ENCODE measurements around the gene ZFP3. TPM values are rescaled to one million over a fixed set of nuclear protein-coding genes. Genes with fewer than 3 reads are reported as not detected.

Gene ZFP3
- polyA plus RNA-seq, 1 of the 3 experiments (the other 2 are of a cell fraction) = 1.5 TPM

DNA sequence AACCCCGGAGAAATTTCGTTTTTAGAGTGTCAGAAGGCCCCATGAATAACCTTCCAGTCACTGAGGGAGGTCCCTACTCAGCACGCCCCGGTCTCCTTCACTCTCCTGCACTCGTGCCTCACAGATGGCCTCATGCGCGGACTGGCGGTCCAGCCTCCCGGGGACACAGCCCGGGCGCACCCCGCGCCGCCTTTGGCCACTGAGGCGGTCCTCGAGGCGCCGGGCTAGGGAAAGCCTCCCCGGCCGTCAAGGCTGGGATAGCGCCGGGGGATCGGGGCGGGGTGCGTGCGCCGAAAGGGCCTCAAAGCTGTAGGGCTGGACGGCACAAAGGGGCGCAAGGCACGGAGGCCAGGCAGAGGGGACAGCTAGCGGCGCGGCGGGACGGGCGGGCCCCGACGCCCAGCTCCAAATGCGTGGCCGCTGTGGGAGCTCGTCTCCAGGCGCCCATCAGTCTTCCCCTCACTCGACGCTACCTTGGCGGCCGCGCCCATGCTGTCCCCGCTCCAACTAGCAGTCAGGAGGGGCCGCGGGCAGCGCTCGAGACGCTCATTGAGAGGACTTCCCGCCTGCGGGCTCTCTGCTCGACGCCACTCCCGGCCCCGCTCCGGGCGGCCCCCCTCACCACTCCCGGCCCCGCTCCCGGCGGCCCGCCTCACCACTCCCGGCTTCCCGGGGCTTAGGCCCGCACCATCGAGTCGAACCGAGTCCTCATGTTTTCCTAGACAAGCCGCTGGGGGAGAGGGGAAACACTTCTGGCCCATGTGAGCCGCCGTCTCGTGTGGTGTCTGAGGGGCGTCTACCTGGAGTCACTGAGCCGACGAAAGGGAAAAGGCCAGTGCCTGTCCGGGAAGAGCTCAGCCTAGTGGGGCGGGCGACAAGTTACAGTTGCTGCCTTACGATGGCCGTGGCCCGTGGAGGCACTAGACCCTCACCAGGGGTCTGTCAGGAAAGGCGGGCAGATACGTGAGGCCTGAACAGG, 37.7 kb downstream of the ZFP3 start, which contains the start of gene USP6:
Gene USP6 (plus strand): TSS at position 360 of the 979 bp plus-strand sequence. CDS start 14,336 bp downstream, outside the sequence.
- ChIA-PET CTCF (no interaction called here), POLR2A (no interaction called here)
- Histone ChIP-seq H3K9me2 (peaks cover 7% of the 10 kb centered on the region; the same call in 1 of the 2 replicates), H3K4me2 (no peak within 1 kb of the TSS), H3F3A (replicated peaks; ENCODE audit: insufficient read depth) (peaks cover 7% of the 10 kb centered on the region), H3K9ac (no peak within 1 kb of the TSS), H3K4me1 (ENCODE audit: control insufficient read depth in 1 of 2, insufficient read depth in 2 of 2, low read depth in 1 of 2, low read length in 1 of 2) (peaks cover 0 to 3% of the 10 kb centered on the region in 2 experiments; a peak in 2 of 4 replicates), H3K27me3 (ENCODE audit: insufficient read depth) (peaks cover 13% of the 10 kb centered on the region; the same call in 1 of the 2 replicates), H4K20me1 (ENCODE audit: insufficient read depth) (no peaks in the 10 kb centered on the region), H3K36me3 (replicated peaks in 1 of 2; ENCODE audit: control insufficient read depth in 1 of 2, insufficient read depth in 2 of 2, low read length in 1 of 2) (peaks cover 2 to 5% of the 10 kb centered on the region in 2 experiments), H3K27ac (ENCODE audit: low read depth in 2 of 2, low read length in 1 of 2) (no peak within 1 kb of the TSS), H3K9me3 (no peaks in the 10 kb centered on the region), H3K79me2 (ENCODE audit: insufficient read depth) (no peaks in the 10 kb centered on the region), H2AFZ (ENCODE audit: low read depth) (no peak within 1 kb of the TSS), H3K4me3 (ENCODE audit: low read depth in 2 of 2, low read length in 1 of 2) (no peak within 1 kb of the TSS)
- WGBS (ENCODE audit: low lambda C conversion rate) = 56% methylated on average over 29 of the region's 87 CpGs
- TF ChIP-seq GABPA (IDR thresholded peaks at IDR 0.05; ENCODE audit: low read depth) = no peak
- no peak for TF ChIP-seq MXI1 (IDR thresholded peaks at IDR 0.05; ENCODE audit: low read depth, low read length)
- no peak for TF ChIP-seq SIN3A (IDR thresholded peaks at IDR 0.05; ENCODE audit: borderline replicate concordance, low read depth, low read length)
- no peak for TF ChIP-seq MEF2A (IDR thresholded peaks at IDR 0.05; ENCODE audit: borderline replicate concordance, low read depth)
- TF ChIP-seq FOXM1 (IDR thresholded peaks at IDR 0.05; ENCODE audit: low read depth) = no peak
- TF ChIP-seq RFX5 (IDR thresholded peaks at IDR 0.05; ENCODE audit: low read length) = no peak
- TF ChIP-seq, protein P1, sequence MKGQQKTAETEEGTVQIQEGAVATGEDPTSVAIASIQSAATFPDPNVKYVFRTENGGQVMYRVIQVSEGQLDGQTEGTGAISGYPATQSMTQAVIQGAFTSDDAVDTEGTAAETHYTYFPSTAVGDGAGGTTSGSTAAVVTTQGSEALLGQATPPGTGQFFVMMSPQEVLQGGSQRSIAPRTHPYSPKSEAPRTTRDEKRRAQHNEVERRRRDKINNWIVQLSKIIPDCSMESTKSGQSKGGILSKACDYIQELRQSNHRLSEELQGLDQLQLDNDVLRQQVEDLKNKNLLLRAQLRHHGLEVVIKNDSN (IDR thresholded peaks at IDR 0.05; ENCODE audit: borderline replicate concordance, low read depth) = no peak
- no peak for TF ChIP-seq POLR2AphosphoS5 (IDR thresholded peaks at IDR 0.05; ENCODE audit: low read depth, low read length)
- no peak for TF ChIP-seq JUND (IDR thresholded peaks at IDR 0.05)
- TF ChIP-seq GATA2 (CRISPR knock-in tag; IDR thresholded peaks at IDR 0.05) = no peak
- TF ChIP-seq RAD21 (IDR thresholded peaks at IDR 0.05; ENCODE audit: low read length) = no peak
- no peak for TF ChIP-seq CHD2 (IDR thresholded peaks at IDR 0.05; ENCODE audit: low read length, partially characterized antibody)
- no peak for TF ChIP-seq TEAD4 (IDR thresholded peaks at IDR 0.05; ENCODE audit: borderline replicate concordance, insufficient read depth)
- no peak for TF ChIP-seq ELF1 (IDR thresholded peaks at IDR 0.05)
- TF ChIP-seq, protein P2, sequence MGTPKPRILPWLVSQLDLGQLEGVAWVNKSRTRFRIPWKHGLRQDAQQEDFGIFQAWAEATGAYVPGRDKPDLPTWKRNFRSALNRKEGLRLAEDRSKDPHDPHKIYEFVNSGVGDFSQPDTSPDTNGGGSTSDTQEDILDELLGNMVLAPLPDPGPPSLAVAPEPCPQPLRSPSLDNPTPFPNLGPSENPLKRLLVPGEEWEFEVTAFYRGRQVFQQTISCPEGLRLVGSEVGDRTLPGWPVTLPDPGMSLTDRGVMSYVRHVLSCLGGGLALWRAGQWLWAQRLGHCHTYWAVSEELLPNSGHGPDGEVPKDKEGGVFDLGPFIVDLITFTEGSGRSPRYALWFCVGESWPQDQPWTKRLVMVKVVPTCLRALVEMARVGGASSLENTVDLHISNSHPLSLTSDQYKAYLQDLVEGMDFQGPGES (IDR thresholded peaks at IDR 0.05; ENCODE audit: low read depth, low read length) = no peak
- TF ChIP-seq, protein P3, sequence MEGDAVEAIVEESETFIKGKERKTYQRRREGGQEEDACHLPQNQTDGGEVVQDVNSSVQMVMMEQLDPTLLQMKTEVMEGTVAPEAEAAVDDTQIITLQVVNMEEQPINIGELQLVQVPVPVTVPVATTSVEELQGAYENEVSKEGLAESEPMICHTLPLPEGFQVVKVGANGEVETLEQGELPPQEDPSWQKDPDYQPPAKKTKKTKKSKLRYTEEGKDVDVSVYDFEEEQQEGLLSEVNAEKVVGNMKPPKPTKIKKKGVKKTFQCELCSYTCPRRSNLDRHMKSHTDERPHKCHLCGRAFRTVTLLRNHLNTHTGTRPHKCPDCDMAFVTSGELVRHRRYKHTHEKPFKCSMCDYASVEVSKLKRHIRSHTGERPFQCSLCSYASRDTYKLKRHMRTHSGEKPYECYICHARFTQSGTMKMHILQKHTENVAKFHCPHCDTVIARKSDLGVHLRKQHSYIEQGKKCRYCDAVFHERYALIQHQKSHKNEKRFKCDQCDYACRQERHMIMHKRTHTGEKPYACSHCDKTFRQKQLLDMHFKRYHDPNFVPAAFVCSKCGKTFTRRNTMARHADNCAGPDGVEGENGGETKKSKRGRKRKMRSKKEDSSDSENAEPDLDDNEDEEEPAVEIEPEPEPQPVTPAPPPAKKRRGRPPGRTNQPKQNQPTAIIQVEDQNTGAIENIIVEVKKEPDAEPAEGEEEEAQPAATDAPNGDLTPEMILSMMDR (IDR thresholded peaks at IDR 0.05) = no peak
- no peak for TF ChIP-seq EP300 (IDR thresholded peaks at IDR 0.05; ENCODE audit: borderline replicate concordance in 1 of 2, low read depth in 1 of 2, low read length in 1 of 2)
- no peak for TF ChIP-seq TAF1 (IDR thresholded peaks at IDR 0.05; ENCODE audit: borderline replicate concordance, low read depth, low read length)
- no peak for TF ChIP-seq NRF1 (IDR thresholded peaks at IDR 0.05; ENCODE audit: low read depth, low read length)
- TF ChIP-seq, protein P4, sequence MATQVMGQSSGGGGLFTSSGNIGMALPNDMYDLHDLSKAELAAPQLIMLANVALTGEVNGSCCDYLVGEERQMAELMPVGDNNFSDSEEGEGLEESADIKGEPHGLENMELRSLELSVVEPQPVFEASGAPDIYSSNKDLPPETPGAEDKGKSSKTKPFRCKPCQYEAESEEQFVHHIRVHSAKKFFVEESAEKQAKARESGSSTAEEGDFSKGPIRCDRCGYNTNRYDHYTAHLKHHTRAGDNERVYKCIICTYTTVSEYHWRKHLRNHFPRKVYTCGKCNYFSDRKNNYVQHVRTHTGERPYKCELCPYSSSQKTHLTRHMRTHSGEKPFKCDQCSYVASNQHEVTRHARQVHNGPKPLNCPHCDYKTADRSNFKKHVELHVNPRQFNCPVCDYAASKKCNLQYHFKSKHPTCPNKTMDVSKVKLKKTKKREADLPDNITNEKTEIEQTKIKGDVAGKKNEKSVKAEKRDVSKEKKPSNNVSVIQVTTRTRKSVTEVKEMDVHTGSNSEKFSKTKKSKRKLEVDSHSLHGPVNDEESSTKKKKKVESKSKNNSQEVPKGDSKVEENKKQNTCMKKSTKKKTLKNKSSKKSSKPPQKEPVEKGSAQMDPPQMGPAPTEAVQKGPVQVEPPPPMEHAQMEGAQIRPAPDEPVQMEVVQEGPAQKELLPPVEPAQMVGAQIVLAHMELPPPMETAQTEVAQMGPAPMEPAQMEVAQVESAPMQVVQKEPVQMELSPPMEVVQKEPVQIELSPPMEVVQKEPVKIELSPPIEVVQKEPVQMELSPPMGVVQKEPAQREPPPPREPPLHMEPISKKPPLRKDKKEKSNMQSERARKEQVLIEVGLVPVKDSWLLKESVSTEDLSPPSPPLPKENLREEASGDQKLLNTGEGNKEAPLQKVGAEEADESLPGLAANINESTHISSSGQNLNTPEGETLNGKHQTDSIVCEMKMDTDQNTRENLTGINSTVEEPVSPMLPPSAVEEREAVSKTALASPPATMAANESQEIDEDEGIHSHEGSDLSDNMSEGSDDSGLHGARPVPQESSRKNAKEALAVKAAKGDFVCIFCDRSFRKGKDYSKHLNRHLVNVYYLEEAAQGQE (IDR thresholded peaks at IDR 0.05; ENCODE audit: low read depth, low read length) = no peak
- DNase-seq = no peak
